IMR-90 (cell line): ENCODE measurements around the gene LSG1. TPM values are rescaled to one million over a fixed set of nuclear protein-coding genes. Genes with fewer than 3 reads are reported as not detected.

Experiments
- ATAC-seq: fragments of 200-7000 bp; cut with Tn5 transposase; 2 replicates; pipeline ENCODE4 v1.9.1; 2020; ENCODE audit warnings: low read depth, mild to moderate bottlenecking, moderate library complexity
- BruUV-seq: library from RNA; stranded (reverse); fragments of 400-500 nt; replicated peaks from 2 replicates; lab custom pipeline; 2021; lab: Mats Ljungman, UMichigan
- CTCF ChIA-PET: fragments of 300-600 bp; formaldehyde crosslinking; extraction: SDS; loops from one replicate; lab custom pipeline; 2021; ENCODE audit warnings: antibody characterized with exemption; lab: Yijun Ruan, JAX
- POLR2A ChIA-PET: fragments of 300-600 bp; sonication (Branson Sonifier 250); formaldehyde crosslinking; loops from one replicate; lab custom pipeline; 2022; ENCODE audit warnings: antibody characterized with exemption; ENCODE audit not compliant: unreplicated experiment; lab: Charles Lee
- DNase-seq: peaks from one replicate; pipeline ENCODE4 v3.0.0; 2013
- H2AFZ ChIP-seq: replicated peaks from 2 replicates; pipeline ENCODE3; 2013; ENCODE audit warnings: low read length, mild to moderate bottlenecking; ENCODE audit not compliant: poor library complexity
- H2AK5ac ChIP-seq: 2 replicates; pipeline ENCODE4 v1.6.1; 2013; ENCODE audit warnings: low read depth, low read length, inconsistent platforms
- H2AK9ac ChIP-seq: replicated peaks from 2 replicates; pipeline ENCODE3; 2013; ENCODE audit warnings: mild to moderate bottlenecking, low read depth, low read length, moderate library complexity; ENCODE audit not compliant: poor library complexity
- H2BK120ac ChIP-seq: 2 replicates; pipeline ENCODE4 v1.6.1; 2013; ENCODE audit warnings: low read depth, low read length, inconsistent platforms
- H2BK15ac ChIP-seq: 3 replicates; pipeline ENCODE4 v1.6.1; 2013; ENCODE audit warnings: low read depth, low read length, inconsistent platforms
- H2BK20ac ChIP-seq: 2 replicates; pipeline ENCODE4 v1.6.1; 2013; ENCODE audit warnings: low read depth, mild to moderate bottlenecking, inconsistent platforms, low read length, moderate library complexity
- H2BK5ac ChIP-seq: 2 replicates; pipeline ENCODE4 v1.6.1; 2013; ENCODE audit warnings: mild to moderate bottlenecking, low read depth, low read length, inconsistent platforms; ENCODE audit not compliant: poor library complexity, severe bottlenecking
- H3K14ac ChIP-seq: replicated peaks from 2 replicates; pipeline ENCODE4 v1.6.1; 2013; ENCODE audit warnings: low read depth, low read length, inconsistent platforms
- H3K18ac ChIP-seq: 2 replicates; pipeline ENCODE4 v1.6.1; 2013; ENCODE audit warnings: low read depth, low read length, control low read depth
- H3K23ac ChIP-seq: 2 replicates; pipeline ENCODE4 v1.6.1; 2013; ENCODE audit warnings: low read depth, low read length, inconsistent platforms
- H3K27ac ChIP-seq: 2 replicates; pipeline ENCODE4 v1.5.1; 2013; ENCODE audit warnings: mild to moderate bottlenecking, control low read depth, low read length; ENCODE audit not compliant: insufficient read depth
- H3K27me3 ChIP-seq: 2 replicates; pipeline ENCODE4 v1.6.1; 2013; ENCODE audit warnings: low read length; ENCODE audit not compliant: control insufficient read depth, insufficient read depth
- H3K36me3 ChIP-seq: 2 replicates; pipeline ENCODE4 v1.6.1; 2013; ENCODE audit warnings: low read length, mixed read lengths; ENCODE audit not compliant: control insufficient read depth, insufficient read depth
- H3K4ac ChIP-seq: 2 replicates; pipeline ENCODE4 v1.6.1; 2013; ENCODE audit warnings: low read depth, low read length, inconsistent platforms
- H3K4me1 ChIP-seq: 2 replicates; pipeline ENCODE4 v1.6.1; 2013; ENCODE audit warnings: low read length, mixed read lengths; ENCODE audit not compliant: control insufficient read depth, insufficient read depth
- H3K4me2 ChIP-seq: 2 replicates; pipeline ENCODE4 v1.6.1; 2013; ENCODE audit warnings: low read depth, mild to moderate bottlenecking, control low read depth, low read length, moderate library complexity
- H3K4me3 ChIP-seq: 2 replicates; pipeline ENCODE4 v1.5.1; 2013; ENCODE audit warnings: low read depth, mild to moderate bottlenecking, control low read depth, low read length, moderate library complexity; ENCODE audit not compliant: insufficient read depth
- H3K56ac ChIP-seq: 2 replicates; pipeline ENCODE4 v1.6.1; 2013; ENCODE audit warnings: low read length, inconsistent platforms; ENCODE audit not compliant: insufficient read depth; ENCODE audit errors: extremely low read depth
- H3K79me1 ChIP-seq, 2 experiments: 2 replicates each; pipeline ENCODE4 v1.6.1; 2013; ENCODE audit warnings: low read length in 2 of 2, inconsistent platforms in 1 of 2, low read depth in 1 of 2
- H3K9ac ChIP-seq: 2 replicates; pipeline ENCODE4 v1.6.1; 2013; ENCODE audit warnings: low read depth, low read length, control low read depth
- H3K9me1 ChIP-seq: 2 replicates; pipeline ENCODE4 v1.6.1; 2013; ENCODE audit warnings: low read length, inconsistent platforms; ENCODE audit not compliant: insufficient read depth
- H3K9me3 ChIP-seq: 2 replicates; pipeline ENCODE4 v1.6.1; 2013; ENCODE audit warnings: low read length; ENCODE audit not compliant: control insufficient read depth, insufficient read depth
- H4K20me1 ChIP-seq: 2 replicates; pipeline ENCODE4 v1.6.1; 2013; ENCODE audit warnings: low read length, inconsistent platforms; ENCODE audit not compliant: insufficient read depth
- H4K5ac ChIP-seq: 2 replicates; pipeline ENCODE4 v1.6.1; 2013; ENCODE audit warnings: mild to moderate bottlenecking, low read depth, low read length, control low read depth
- H4K8ac ChIP-seq, 2 experiments: 2 replicates each; pipeline ENCODE4 v1.6.1; 2013; ENCODE audit warnings: low read depth in 2 of 2, low read length in 2 of 2, control low read depth in 1 of 2, inconsistent platforms in 1 of 2
- H4K91ac ChIP-seq: 2 replicates; pipeline ENCODE4 v1.6.1; 2013; ENCODE audit warnings: low read depth, low read length, inconsistent platforms; ENCODE audit not compliant: insufficient read depth
- BHLHE40 ChIP-seq: fragments of 150-350 bp; IDR thresholded peaks from 2 replicates; pipeline ENCODE4 v1.6.1; 2016; ENCODE audit warnings: mild to moderate bottlenecking, low read depth, low read length
- MAZ ChIP-seq: IDR thresholded peaks from 2 replicates; pipeline ENCODE4 v1.6.1; 2012; ENCODE audit warnings: low read depth, mild to moderate bottlenecking, low read length, improper control_type of control experiment, moderate library complexity, borderline replicate concordance
- SMC3 ChIP-seq: fragments of 150-350 bp; IDR thresholded peaks from 2 replicates; pipeline ENCODE4 v1.6.1; 2016; ENCODE audit warnings: low read depth, mild to moderate bottlenecking, antibody characterized with exemption, low read length, moderate library complexity
- WGBS, 2 experiments: methylation state at CpG; one replicate each; pipeline versions ENCODE4 v1.1.5 to v1.1.7; 2013; ENCODE audit warnings: missing lambda C conversion rate in 2 of 2; ENCODE audit not compliant: insufficient read length in 1 of 2; ENCODE audit errors: extremely low coverage in 2 of 2; 5-methylcytosine and 5-hydroxymethylcytosine counted together
- dilution Hi-C: fragments of 300-500 bp; cut with HindIII; formaldehyde crosslinking; loops from one replicate; pipeline ENCODE4 v1.14.3; 2018; ENCODE audit warnings: low sequenced_read_pairs; ENCODE audit not compliant: unreplicated experiment
- in situ Hi-C: fragments of 300-500 bp; cut with MboI; formaldehyde crosslinking; loops from 3 replicates; pipeline ENCODE4 v1.14.3; 2019; ENCODE audit warnings: low sequenced_read_pairs, inconsistent platforms, mixed read lengths
- intact Hi-C: fragments of 100-400 bp; cut with micrococcal nuclease; formaldehyde crosslinking; loops from 2 replicates; pipeline ENCODE4 v1.10.0; 2022
- polyA plus RNA-seq, 3 experiments: library from polyadenylated mRNA; depleted of rRNA; stranded (reverse); fragments of >200 nt; gene quantifications; 2 replicates each; pipeline ENCODE4 v1.2.3, GENCODE V29; 2012; ENCODE audit warnings: low replicate concordance in 1 of 3
- total RNA-seq: library from RNA; depleted of rRNA; stranded (reverse); fragments of >200 nt; gene quantifications from 2 replicates; pipeline ENCODE4 v1.2.3, GENCODE V29; 2012
- TF ChIP-seq, protein P1 (sequence below): conservative IDR thresholded peaks from 2 replicates; pipeline ENCODE4 v1.5.1; 2012; ENCODE audit warnings: mild to moderate bottlenecking, low read depth, low read length, improper control_type of control experiment
- TF ChIP-seq, protein P2 (sequence below): fragments of 150-350 bp; IDR thresholded peaks from 2 replicates; pipeline ENCODE4 v1.6.1; 2017; ENCODE audit warnings: mild to moderate bottlenecking, antibody characterized with exemption, low read length, low read depth

The LSG1 gene
- total and polyA plus RNA-seq, 2 of the 4 experiments (the other 2 are of a cell fraction): 26.8 to 45.2 TPM

DNA sequence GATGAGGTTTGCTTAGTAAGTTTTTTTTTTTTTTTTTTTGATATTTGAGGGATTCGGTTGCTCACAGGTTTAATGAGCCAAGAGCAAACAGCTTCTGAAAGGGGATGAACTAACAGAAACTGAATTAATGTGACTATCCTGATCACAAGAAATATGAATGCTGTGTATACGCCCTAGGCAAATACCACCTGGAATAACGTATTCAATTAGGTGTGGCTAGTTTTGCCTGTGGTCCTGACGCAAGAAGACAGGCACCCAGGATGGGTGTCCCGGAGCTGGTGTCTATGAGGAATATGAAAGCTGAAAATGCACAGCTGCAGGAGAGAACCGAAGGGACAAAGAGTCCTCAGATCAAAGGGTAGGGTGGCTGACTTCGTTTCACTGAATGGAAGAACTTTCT, 14.6 kb downstream of the LSG1 start:
- Histone ChIP-seq H3K27ac (no peak overlapping the region), H3K27me3 (no peaks in the 10 kb centered on the region), H3K4me3 (no peak overlapping the region), H2BK120ac (no peak overlapping the region), H2BK20ac (no peak overlapping the region), H3K4me1 (no peaks in the 10 kb centered on the region; the same call in 1 of the 2 replicates), H3K9me3 (no peaks in the 10 kb centered on the region), H3K79me1 (peaks cover 7 to 14% of the 10 kb centered on the region in 2 experiments; a peak in 2 of 4 replicates), H3K36me3 (peaks cover 23% of the 10 kb centered on the region), H4K91ac (no peak overlapping the region), H3K9ac (no peak overlapping the region), H3K56ac (no peak overlapping the region), H3K9me1 (no peaks in the 10 kb centered on the region), H3K23ac (no peak overlapping the region), H3K4me2 (no peak overlapping the region), H3K18ac (no peak overlapping the region), H2AK9ac (no peak overlapping the region), H2AK5ac (no peak overlapping the region), H4K20me1 (no peaks in the 10 kb centered on the region), H2BK15ac (no peak overlapping the region), H4K8ac (no peak overlapping the region), H3K4ac (no peak overlapping the region), H2AFZ (no peak overlapping the region), H3K14ac (no peak overlapping the region), H2BK5ac (no peak overlapping the region), H4K5ac (no peak overlapping the region)
- no TSS peak for BruUV-seq
- TF ChIP-seq SMC3: no peak
- TF ChIP-seq, protein P1, sequence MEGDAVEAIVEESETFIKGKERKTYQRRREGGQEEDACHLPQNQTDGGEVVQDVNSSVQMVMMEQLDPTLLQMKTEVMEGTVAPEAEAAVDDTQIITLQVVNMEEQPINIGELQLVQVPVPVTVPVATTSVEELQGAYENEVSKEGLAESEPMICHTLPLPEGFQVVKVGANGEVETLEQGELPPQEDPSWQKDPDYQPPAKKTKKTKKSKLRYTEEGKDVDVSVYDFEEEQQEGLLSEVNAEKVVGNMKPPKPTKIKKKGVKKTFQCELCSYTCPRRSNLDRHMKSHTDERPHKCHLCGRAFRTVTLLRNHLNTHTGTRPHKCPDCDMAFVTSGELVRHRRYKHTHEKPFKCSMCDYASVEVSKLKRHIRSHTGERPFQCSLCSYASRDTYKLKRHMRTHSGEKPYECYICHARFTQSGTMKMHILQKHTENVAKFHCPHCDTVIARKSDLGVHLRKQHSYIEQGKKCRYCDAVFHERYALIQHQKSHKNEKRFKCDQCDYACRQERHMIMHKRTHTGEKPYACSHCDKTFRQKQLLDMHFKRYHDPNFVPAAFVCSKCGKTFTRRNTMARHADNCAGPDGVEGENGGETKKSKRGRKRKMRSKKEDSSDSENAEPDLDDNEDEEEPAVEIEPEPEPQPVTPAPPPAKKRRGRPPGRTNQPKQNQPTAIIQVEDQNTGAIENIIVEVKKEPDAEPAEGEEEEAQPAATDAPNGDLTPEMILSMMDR: no peak
- TF ChIP-seq BHLHE40: no peak
- TF ChIP-seq MAZ: no peak
- TF ChIP-seq, protein P2, sequence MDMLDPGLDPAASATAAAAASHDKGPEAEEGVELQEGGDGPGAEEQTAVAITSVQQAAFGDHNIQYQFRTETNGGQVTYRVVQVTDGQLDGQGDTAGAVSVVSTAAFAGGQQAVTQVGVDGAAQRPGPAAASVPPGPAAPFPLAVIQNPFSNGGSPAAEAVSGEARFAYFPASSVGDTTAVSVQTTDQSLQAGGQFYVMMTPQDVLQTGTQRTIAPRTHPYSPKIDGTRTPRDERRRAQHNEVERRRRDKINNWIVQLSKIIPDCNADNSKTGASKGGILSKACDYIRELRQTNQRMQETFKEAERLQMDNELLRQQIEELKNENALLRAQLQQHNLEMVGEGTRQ: no peak
- dilution Hi-C loops: no loop called here
- ChIA-PET POLR2A (interaction anchor here (0.7 kb wide), 1 partner anchor 14 kb away, joined by 11 read pairs; the partner anchor contains the start of gene LSG1), CTCF (no interaction called here)
- DNase-seq: no peak
- ATAC-seq: no peak
- intact Hi-C loops: no loop called here
- in situ Hi-C loops: no loop called here
- 100% methylated on average over 1 of the region's 7 CpGs; no CpG with 5 or more reads in 1 of the 2 experiments for WGBS, 2 experiments
